Trophoblast cell (in vitro differentiated cells and primary cell): ENCODE results near the gene NATD1.

Source experiments
- DNase-seq, 2 donors: peaks; one replicate each; pipeline ENCODE4 v3.0.0-alpha.2; 2016
- H2AFZ ChIP-seq: 2 replicates; pipeline ENCODE4 v1.6.1; 2013; ENCODE audit warnings: low read length, moderate library complexity, mild to moderate bottlenecking; ENCODE audit not compliant: insufficient read depth, poor library complexity
- H2AK5ac ChIP-seq: 2 replicates; pipeline ENCODE4 v1.6.1; 2013; ENCODE audit warnings: mild to moderate bottlenecking, low read length
- H2BK120ac ChIP-seq: 2 replicates; pipeline ENCODE4 v1.6.1; 2013; ENCODE audit warnings: low read length, mild to moderate bottlenecking, moderate library complexity; ENCODE audit not compliant: insufficient read depth, poor library complexity
- H2BK12ac ChIP-seq: 2 replicates; pipeline ENCODE4 v1.6.1; 2013; ENCODE audit warnings: mild to moderate bottlenecking, low read length, moderate library complexity
- H2BK5ac ChIP-seq: 2 replicates; pipeline ENCODE4 v1.6.1; 2013; ENCODE audit warnings: low read length, low read depth, moderate library complexity, mild to moderate bottlenecking; ENCODE audit not compliant: poor library complexity
- H3K14ac ChIP-seq: 2 replicates; pipeline ENCODE4 v1.6.1; 2013; ENCODE audit warnings: mild to moderate bottlenecking, low read length
- H3K18ac ChIP-seq: 2 replicates; pipeline ENCODE4 v1.6.1; 2013; ENCODE audit warnings: mild to moderate bottlenecking, low read length
- H3K23ac ChIP-seq: 2 replicates; pipeline ENCODE4 v1.6.1; 2013; ENCODE audit warnings: low read length
- H3K27ac ChIP-seq: 2 replicates; pipeline ENCODE4 v1.5.1; 2013; ENCODE audit warnings: low read depth, mild to moderate bottlenecking, inconsistent platforms, low read length, moderate library complexity
- H3K27me3 ChIP-seq: 2 replicates; pipeline ENCODE4 v1.6.1; 2013; ENCODE audit warnings: inconsistent platforms, mild to moderate bottlenecking, low read length, moderate library complexity; ENCODE audit not compliant: insufficient read depth
- H3K36me3 ChIP-seq, 2 experiments: 1 replicate in 1 of 2; 2 replicates in 1 of 2; pipeline ENCODE4 v1.6.1; 2013; ENCODE audit warnings: low read length in 2 of 2, mild to moderate bottlenecking in 2 of 2, moderate library complexity in 1 of 2; ENCODE audit not compliant: insufficient read depth in 2 of 2, control insufficient read depth in 1 of 2
- H3K4ac ChIP-seq: 2 replicates; pipeline ENCODE4 v1.6.1; 2013; ENCODE audit warnings: low read depth, mild to moderate bottlenecking, low read length, moderate library complexity
- H3K4me1 ChIP-seq, 2 experiments: 1 replicate in 1 of 2; 2 replicates in 1 of 2; pipeline ENCODE4 v1.6.1; 2013; ENCODE audit warnings: low read length in 2 of 2, mild to moderate bottlenecking in 2 of 2, moderate library complexity in 1 of 2; ENCODE audit not compliant: insufficient read depth in 2 of 2, control insufficient read depth in 1 of 2
- H3K4me2 ChIP-seq: 2 replicates; pipeline ENCODE4 v1.6.1; 2013; ENCODE audit warnings: inconsistent platforms, mild to moderate bottlenecking, low read length, moderate library complexity
- H3K4me3 ChIP-seq: 2 replicates; pipeline ENCODE4 v1.5.1; 2013; ENCODE audit warnings: mild to moderate bottlenecking, low read depth, low read length, inconsistent platforms
- H3K79me1 ChIP-seq: one replicate; pipeline ENCODE4 v1.6.1; 2013; ENCODE audit warnings: low read length
- H3K79me2 ChIP-seq: 2 replicates; pipeline ENCODE4 v1.6.1; 2013; ENCODE audit warnings: low read length, mild to moderate bottlenecking; ENCODE audit not compliant: control insufficient read depth, insufficient read depth, poor library complexity
- H3K9ac ChIP-seq: 2 replicates; pipeline ENCODE4 v1.6.1; 2013; ENCODE audit warnings: mild to moderate bottlenecking, low read length
- H3K9me3 ChIP-seq: 2 replicates; pipeline ENCODE4 v1.6.1; 2013; ENCODE audit warnings: low read depth, mild to moderate bottlenecking, control low read depth, inconsistent platforms, low read length; ENCODE audit not compliant: insufficient read depth
- H4K12ac ChIP-seq: 2 replicates; pipeline ENCODE4 v1.6.1; 2013; ENCODE audit warnings: low read depth, mild to moderate bottlenecking, low read length, moderate library complexity
- H4K8ac ChIP-seq: 2 replicates; pipeline ENCODE4 v1.6.1; 2013; ENCODE audit warnings: low read depth, mild to moderate bottlenecking, low read length, moderate library complexity
- H4K91ac ChIP-seq: one replicate; pipeline ENCODE4 v1.6.1; 2013; ENCODE audit warnings: low read depth, mild to moderate bottlenecking, low read length, moderate library complexity
- WGBS: extraction: QIAGEN DNeasy Blood & Tissue Kit; methylation state at CpG from one replicate; pipeline ENCODE4 v1.1.7; 2013; ENCODE audit warnings: missing lambda C conversion rate; ENCODE audit not compliant: insufficient read length, insufficient coverage; ENCODE audit errors: extremely low coverage; 5-methylcytosine and 5-hydroxymethylcytosine counted together

Gene NATD1

DNA sequence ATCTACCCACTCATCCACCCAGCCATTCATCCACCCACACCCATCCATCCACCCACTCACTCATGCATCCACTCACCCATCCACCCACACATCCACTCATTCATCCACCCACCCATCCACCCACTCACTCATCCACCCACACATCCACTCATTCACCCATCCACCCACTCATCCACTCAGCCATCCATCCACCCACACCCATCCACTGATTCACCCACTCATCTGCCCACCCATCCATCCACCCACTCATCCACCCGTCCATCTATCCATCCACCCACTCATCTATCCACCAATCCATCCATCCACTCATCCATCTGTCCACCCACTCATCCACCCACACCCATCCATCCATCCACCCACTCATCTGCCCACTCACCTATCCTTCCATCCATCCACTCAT lies 17.3 kb downstream of the NATD1 start:
- no CpG with 5 or more reads among the region's 1 CpG for WGBS
- H3K4ac ChIP-seq: no peak overlapping the region

DNA sequence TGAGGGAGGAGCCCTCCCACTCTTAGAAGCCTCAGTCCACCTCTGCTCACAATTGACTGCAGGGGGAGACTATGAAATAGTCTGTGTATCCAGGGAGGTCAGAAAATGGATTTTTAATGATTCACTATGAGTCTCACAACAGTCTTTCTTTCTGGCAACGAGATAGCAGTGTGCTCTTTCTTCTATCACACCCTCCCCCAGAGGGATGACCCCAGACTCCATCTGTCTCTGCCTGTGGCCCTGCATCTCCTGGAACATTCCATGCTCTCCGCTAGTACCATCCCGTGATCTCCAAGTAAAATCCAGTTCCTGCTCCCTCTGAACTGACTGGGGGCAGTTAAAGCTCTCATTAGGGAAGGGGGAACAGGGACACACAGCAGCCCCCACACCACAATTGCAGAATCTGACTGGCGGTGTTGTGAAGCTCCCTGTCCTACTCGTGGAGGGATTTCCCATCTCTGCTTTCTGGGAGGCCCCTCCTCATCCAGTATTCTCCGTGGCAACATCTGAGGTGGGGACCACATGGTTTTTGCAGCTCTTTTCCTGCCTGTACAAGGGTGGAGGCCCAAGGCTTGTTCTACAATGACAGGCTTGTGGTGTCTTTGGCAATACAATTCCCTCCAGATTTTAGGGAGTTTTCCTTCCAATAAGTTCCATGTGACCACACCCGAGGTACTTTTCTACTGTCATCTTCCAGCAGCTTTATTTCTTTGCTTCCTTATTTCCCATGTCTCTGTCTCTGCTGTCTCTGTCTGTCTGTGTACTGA lies 19.4 kb downstream of the NATD1 start:
- Histone ChIP-seq H3K79me1 (no peaks in the 10 kb centered on the region), H3K36me3 (no peaks in the 10 kb centered on the region), H2AFZ (no peak overlapping the region), H3K14ac (no peak overlapping the region), H3K23ac (no peak overlapping the region), H2AK5ac (no peak overlapping the region), H3K79me2 (no peaks in the 10 kb centered on the region), H4K8ac (no peak overlapping the region), H2BK5ac (no peak overlapping the region), H2BK12ac (no peak overlapping the region), H3K4me1 (peaks cover 0 to 2% of the 10 kb centered on the region in 2 experiments), H3K9ac (no peak overlapping the region), H2BK120ac (no peak overlapping the region), H4K91ac (no peak overlapping the region), H3K9me3 (peaks cover 3% of the 10 kb centered on the region), H3K27ac (no peak overlapping the region), H3K27me3 (no peaks in the 10 kb centered on the region), H3K18ac (no peak overlapping the region), H3K4me3 (no peak overlapping the region), H3K4ac (no peak overlapping the region), H3K4me2 (no peak overlapping the region), H4K12ac (no peak overlapping the region)
- no peak for DNase-seq
- WGBS: no CpG with 5 or more reads among the region's 7 CpGs

More for the DNA sequence above, 17.3 kb downstream of the NATD1 start:
- no peak overlapping the region for H3K23ac ChIP-seq
- peak overlapping the region; percentile 11 for H3K4me3 ChIP-seq
- no peak for DNase-seq
- H4K91ac ChIP-seq: no peak overlapping the region
- no peaks in the 10 kb centered on the region for H3K79me2 ChIP-seq
- no peak overlapping the region for H4K8ac ChIP-seq
- no peak overlapping the region for H3K27ac ChIP-seq
- H3K14ac ChIP-seq: no peak overlapping the region
- H2BK5ac ChIP-seq: no peak overlapping the region
- no peaks in the 10 kb centered on the region for H3K36me3 ChIP-seq
- no peak overlapping the region for H3K9ac ChIP-seq
- H3K9me3 ChIP-seq: peaks cover 3% of the 10 kb centered on the region
- no peak overlapping the region for H3K18ac ChIP-seq
- no peak overlapping the region for H3K4me2 ChIP-seq
- no peak overlapping the region for H2BK120ac ChIP-seq
- no peak overlapping the region for H4K12ac ChIP-seq
- H2BK12ac ChIP-seq: no peak overlapping the region
- no peak overlapping the region for H2AFZ ChIP-seq
- peaks cover 12% of the 10 kb centered on the region in 2 experiments for H3K4me1 ChIP-seq
- peaks cover 2% of the 10 kb centered on the region for H3K79me1 ChIP-seq
- H2AK5ac ChIP-seq: no peak overlapping the region
- H3K27me3 ChIP-seq: no peaks in the 10 kb centered on the region

DNA sequence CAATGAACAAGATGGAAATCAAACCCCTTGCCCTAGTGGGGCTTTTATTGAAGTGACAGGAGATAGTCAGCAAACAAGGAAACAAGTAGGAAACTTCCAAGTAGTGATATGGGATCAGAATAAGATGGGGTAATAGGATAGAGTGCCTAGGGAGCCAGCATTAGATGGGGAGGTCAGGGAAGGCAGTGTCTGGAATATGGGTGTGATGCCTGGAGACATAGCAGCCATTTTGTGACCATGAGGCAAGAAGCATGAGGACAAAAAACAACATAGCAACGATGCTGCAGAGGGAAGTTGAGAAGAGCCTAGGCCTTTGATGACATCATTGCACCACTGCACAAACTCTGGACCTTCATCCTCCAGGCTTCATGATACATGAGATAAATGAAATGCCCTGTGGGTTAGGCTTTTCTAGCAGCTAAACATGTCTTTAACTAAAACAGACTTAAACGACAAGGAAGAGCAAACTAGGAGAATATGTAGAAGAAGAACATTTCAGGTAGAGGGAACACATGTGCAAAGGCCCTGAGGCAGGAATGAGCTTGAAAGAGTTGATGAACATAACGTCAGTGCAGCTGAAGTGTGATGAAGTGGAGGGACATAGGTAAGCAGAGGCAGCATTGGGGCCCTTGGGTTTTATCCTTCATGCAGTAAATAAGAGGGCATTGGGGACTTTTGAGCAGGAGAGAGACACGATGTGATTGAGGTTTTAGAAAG lies 21.0 kb downstream of the NATD1 start:
- peaks cover 5% of the 10 kb centered on the region for H3K79me1 ChIP-seq
- no CpG with 5 or more reads among the region's 4 CpGs for WGBS
- no peak overlapping the region for H2BK12ac ChIP-seq
- H3K9me3 ChIP-seq: peaks cover 3% of the 10 kb centered on the region
- H3K36me3 ChIP-seq: no peaks in the 10 kb centered on the region
- H4K12ac ChIP-seq: no peak overlapping the region
- no peak overlapping the region for H3K14ac ChIP-seq
- H3K4me1 ChIP-seq: peaks cover 5 to 8% of the 10 kb centered on the region in 2 experiments
- no peak overlapping the region for H4K91ac ChIP-seq
- no peak overlapping the region for H4K8ac ChIP-seq
- DNase-seq: no peak
- H3K9ac ChIP-seq: no peak overlapping the region
- H2AFZ ChIP-seq: no peak overlapping the region
- H3K27me3 ChIP-seq: no peaks in the 10 kb centered on the region
- H3K4me3 ChIP-seq: no peak overlapping the region
- H3K79me2 ChIP-seq: no peaks in the 10 kb centered on the region
- no peak overlapping the region for H3K27ac ChIP-seq
- no peak overlapping the region for H2BK120ac ChIP-seq
- no peak overlapping the region for H3K4ac ChIP-seq
- no peak overlapping the region for H2BK5ac ChIP-seq
- no peak overlapping the region for H2AK5ac ChIP-seq
- no peak overlapping the region for H3K4me2 ChIP-seq
- no peak overlapping the region for H3K18ac ChIP-seq
- H3K23ac ChIP-seq: no peak overlapping the region

DNA sequence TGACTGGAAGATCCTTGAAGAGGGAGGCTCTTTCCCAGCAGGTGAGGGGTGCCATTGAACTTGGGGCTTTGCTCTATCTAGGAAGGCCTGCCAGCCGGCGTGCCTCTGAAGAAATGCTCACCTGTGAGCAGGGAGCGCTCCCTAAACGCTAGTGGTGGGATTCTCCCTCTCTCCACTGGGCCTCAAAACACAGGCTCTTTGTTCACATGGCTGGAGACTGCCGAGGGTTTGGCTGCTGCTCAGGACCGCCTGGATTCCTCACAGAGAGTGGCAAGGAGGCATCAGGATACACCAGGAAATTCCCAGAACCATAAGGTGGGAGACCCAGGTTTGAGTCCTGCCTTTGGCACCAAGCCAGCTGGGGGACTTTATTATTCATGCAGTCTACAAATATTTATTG lies 21.7 kb downstream of the NATD1 start:
- Histone ChIP-seq H3K79me1 (peaks cover 5% of the 10 kb centered on the region), H3K23ac (no peak overlapping the region), H2BK12ac (no peak overlapping the region), H3K27me3 (no peaks in the 10 kb centered on the region), H3K4me2 (no peak overlapping the region), H3K4me1 (peaks cover 8% of the 10 kb centered on the region in 2 experiments), H2BK120ac (no peak overlapping the region), H3K27ac (no peak overlapping the region), H3K36me3 (no peaks in the 10 kb centered on the region), H2AK5ac (no peak overlapping the region), H4K12ac (no peak overlapping the region), H3K79me2 (no peaks in the 10 kb centered on the region), H3K14ac (no peak overlapping the region), H4K8ac (no peak overlapping the region), H2BK5ac (no peak overlapping the region), H3K4ac (no peak overlapping the region), H4K91ac (no peak overlapping the region), H2AFZ (no peak overlapping the region), H3K9me3 (peaks cover 3% of the 10 kb centered on the region), H3K18ac (no peak overlapping the region), H3K9ac (no peak overlapping the region), H3K4me3 (no peak overlapping the region)
- no CpG with 5 or more reads among the region's 6 CpGs for WGBS
- no peak for DNase-seq
